SU-DHL-6 (cell line): Measurements from ENCODE around the gene RPS6KL1.

Experiments
- H2AFZ ChIP-seq: fragments of 200-600 bp; sonication (generic); 2 replicates; pipeline ENCODE4 v1.6.1; 2014; ENCODE audit warnings: low read depth, mild to moderate bottlenecking, moderate library complexity, mixed read lengths, antibody characterized with exemption, low read length; ENCODE audit not compliant: severe bottlenecking
- H3F3A ChIP-seq: fragments of 200-600 bp; shearing (Covaris generic); 2 replicates; pipeline ENCODE4 v1.6.0; 2016; ENCODE audit warnings: antibody characterized with exemption, mild to moderate bottlenecking; ENCODE audit not compliant: insufficient read depth
- H3K27ac ChIP-seq: fragments of 200-600 bp; sonication (generic); 2 replicates; pipeline ENCODE4 v1.5.1; 2016; ENCODE audit warnings: low read depth, mild to moderate bottlenecking, low read length, moderate library complexity, mixed read lengths
- H3K27me3 ChIP-seq: fragments of 200-600 bp; sonication (generic), shearing (Covaris generic); 2 replicates; pipeline ENCODE4 v1.6.0; 2014; ENCODE audit warnings: mild to moderate bottlenecking, low read length
- H3K36me3 ChIP-seq: fragments of 200-600 bp; sonication (generic); 2 replicates; pipeline ENCODE4 v1.6.1; 2014; ENCODE audit warnings: mild to moderate bottlenecking, low read length, mixed read lengths
- H3K4me2 ChIP-seq: fragments of 300-600, 200-600 bp; shearing (Covaris generic), sonication (generic); 2 replicates; pipeline ENCODE4 v1.6.0; 2014; ENCODE audit warnings: low read length, low read depth, mild to moderate bottlenecking; ENCODE audit not compliant: poor library complexity, severe bottlenecking
- H3K4me3 ChIP-seq: fragments of 200-600 bp; sonication (generic); 2 replicates; pipeline ENCODE4 v1.5.1; 2014; ENCODE audit warnings: antibody characterized with exemption, low read length, mild to moderate bottlenecking, mixed read lengths; ENCODE audit not compliant: insufficient read depth, poor library complexity, severe bottlenecking
- H3K79me2 ChIP-seq: fragments of 200-600 bp; sonication (generic); 2 replicates; pipeline ENCODE4 v1.6.1; 2014; ENCODE audit warnings: mild to moderate bottlenecking, low read length, moderate library complexity; ENCODE audit not compliant: insufficient read depth
- H3K9ac ChIP-seq: fragments of 200-600 bp; sonication (generic); 2 replicates; pipeline ENCODE4 v1.7.0; 2014; ENCODE audit warnings: mild to moderate bottlenecking, low read length
- H3K9me2 ChIP-seq: fragments of 200-600 bp; sonication (generic); replicated peaks from 2 replicates; pipeline ENCODE4 v1.6.1; 2014; ENCODE audit warnings: low read length; ENCODE audit not compliant: insufficient read depth
- H3K9me3 ChIP-seq: fragments of 200-600 bp; sonication (generic); 2 replicates; pipeline ENCODE4 v1.6.1; 2014; ENCODE audit warnings: low read length, mixed read lengths; ENCODE audit not compliant: insufficient read depth
- H4K20me1 ChIP-seq: fragments of 200-600 bp; sonication (generic); 2 replicates; pipeline ENCODE4 v1.6.1; 2014; ENCODE audit warnings: low read depth, mild to moderate bottlenecking, antibody characterized with exemption, low read length, moderate library complexity, mixed read lengths
- EZH2phosphoT487 ChIP-seq: fragments of 200-600 bp; sonication (generic), shearing (Covaris generic); conservative IDR thresholded peaks from 2 replicates; pipeline ENCODE4 v1.6.1; 2018; ENCODE audit warnings: mild to moderate bottlenecking, antibody characterized with exemption, low read length, moderate library complexity, mixed read lengths
- TF ChIP-seq, protein P1 (sequence below): fragments of 200-600 bp; sonication (generic); IDR thresholded peaks from one replicate; pipeline ENCODE4 v1.5.1; 2017; ENCODE audit warnings: antibody characterized with exemption, mild to moderate bottlenecking, low read length, moderate library complexity; ENCODE audit not compliant: insufficient read depth, poor library complexity, severe bottlenecking

RPS6KL1 gene

GRCh38 chr14:74879427-74880182 lies 43.5 kb downstream of the RPS6KL1 start:
- Histone ChIP-seq H3K4me3 (no peak overlapping the region), H3K9me3 (no peaks in the 10 kb centered on the region), H4K20me1 (peaks cover 12% of the 10 kb centered on the region; the same call in 1 of the 2 replicates), H3F3A (no peaks in the 10 kb centered on the region; the same call in 1 of the 2 replicates), H3K79me2 (peaks cover 28% of the 10 kb centered on the region), H3K9me2 (no peaks in the 10 kb centered on the region), H3K9ac (no peak overlapping the region), H3K27me3 (no peaks in the 10 kb centered on the region), H2AFZ (no peak overlapping the region), H3K36me3 (no peaks in the 10 kb centered on the region), H3K4me2 (no peak overlapping the region), H3K27ac (no peak overlapping the region)
- no peak for TF ChIP-seq EZH2phosphoT487
- TF ChIP-seq, protein P1, sequence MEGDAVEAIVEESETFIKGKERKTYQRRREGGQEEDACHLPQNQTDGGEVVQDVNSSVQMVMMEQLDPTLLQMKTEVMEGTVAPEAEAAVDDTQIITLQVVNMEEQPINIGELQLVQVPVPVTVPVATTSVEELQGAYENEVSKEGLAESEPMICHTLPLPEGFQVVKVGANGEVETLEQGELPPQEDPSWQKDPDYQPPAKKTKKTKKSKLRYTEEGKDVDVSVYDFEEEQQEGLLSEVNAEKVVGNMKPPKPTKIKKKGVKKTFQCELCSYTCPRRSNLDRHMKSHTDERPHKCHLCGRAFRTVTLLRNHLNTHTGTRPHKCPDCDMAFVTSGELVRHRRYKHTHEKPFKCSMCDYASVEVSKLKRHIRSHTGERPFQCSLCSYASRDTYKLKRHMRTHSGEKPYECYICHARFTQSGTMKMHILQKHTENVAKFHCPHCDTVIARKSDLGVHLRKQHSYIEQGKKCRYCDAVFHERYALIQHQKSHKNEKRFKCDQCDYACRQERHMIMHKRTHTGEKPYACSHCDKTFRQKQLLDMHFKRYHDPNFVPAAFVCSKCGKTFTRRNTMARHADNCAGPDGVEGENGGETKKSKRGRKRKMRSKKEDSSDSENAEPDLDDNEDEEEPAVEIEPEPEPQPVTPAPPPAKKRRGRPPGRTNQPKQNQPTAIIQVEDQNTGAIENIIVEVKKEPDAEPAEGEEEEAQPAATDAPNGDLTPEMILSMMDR = no peak

- Histone ChIP-seq H3K27ac (no peak within 1 kb of the TSS), H3F3A (no peaks in the 10 kb centered on the region), H3K9ac (no peak within 1 kb of the TSS), H4K20me1 (no peaks in the 10 kb centered on the region), H2AFZ (no peak within 1 kb of the TSS), H3K36me3 (no peaks in the 10 kb centered on the region), H3K9me3 (no peaks in the 10 kb centered on the region), H3K4me2 (no peak within 1 kb of the TSS), H3K27me3 (no peaks in the 10 kb centered on the region), H3K4me3 (no peak within 1 kb of the TSS), H3K9me2 (no peaks in the 10 kb centered on the region), H3K79me2 (no peaks in the 10 kb centered on the region)
- TF ChIP-seq EZH2phosphoT487 = no peak
- TF ChIP-seq, protein P1 = no peak
Observed at GRCh38 chr14:74875941-74876913, 46.8 kb downstream of the RPS6KL1 start, which contains the start of gene PROX2. TSS of gene PROX2 (minus strand) at chr14:74876145. CDS start at chr14:74863834, 12,311 bp downstream.

- no peak overlapping the region for H3K4me2 ChIP-seq
- H3F3A ChIP-seq = no peaks in the 10 kb centered on the region
- H2AFZ ChIP-seq = no peak overlapping the region
- TF ChIP-seq EZH2phosphoT487 = no peak
- TF ChIP-seq, protein P1 = no peak
- no peak overlapping the region for H3K9ac ChIP-seq
- no peaks in the 10 kb centered on the region for H3K9me3 ChIP-seq
- no peaks in the 10 kb centered on the region for H3K79me2 ChIP-seq
- no peak overlapping the region for H3K27ac ChIP-seq
- H3K27me3 ChIP-seq = no peaks in the 10 kb centered on the region
- no peaks in the 10 kb centered on the region for H3K9me2 ChIP-seq
- no peaks in the 10 kb centered on the region for H4K20me1 ChIP-seq
- H3K36me3 ChIP-seq = no peaks in the 10 kb centered on the region
- H3K4me3 ChIP-seq = no peak overlapping the region
Observed at GRCh38 chr14:74875204-74875603, 47.9 kb downstream of the RPS6KL1 start.
